AG20443 (cell line): ENCODE measurements around the gene PLA2G2C.

ENCODE experiments used
- DNase-seq: peaks from one replicate; pipeline ENCODE4 v3.0.0; 2012; ENCODE audit warnings: low spot score, mixed read lengths

Gene PLA2G2C

DNA sequence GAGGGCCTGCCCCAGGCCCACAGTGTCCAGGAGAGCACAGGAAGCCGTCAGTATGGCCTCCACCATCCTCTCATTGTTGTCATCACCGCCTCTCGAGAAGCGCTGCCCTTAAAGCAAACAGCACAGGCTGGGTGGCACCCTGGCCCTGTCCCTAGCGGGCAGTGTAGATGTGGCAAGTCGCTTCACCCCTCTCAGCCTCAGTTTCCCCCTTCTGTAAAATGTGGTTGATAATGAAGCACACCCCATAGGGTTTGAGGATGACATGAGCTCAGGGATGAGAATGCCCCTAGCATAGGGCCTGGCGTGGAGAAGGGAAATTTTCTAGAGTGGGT is 33.8 kb downstream of the PLA2G2C start:
- no peak for DNase-seq

DNA sequence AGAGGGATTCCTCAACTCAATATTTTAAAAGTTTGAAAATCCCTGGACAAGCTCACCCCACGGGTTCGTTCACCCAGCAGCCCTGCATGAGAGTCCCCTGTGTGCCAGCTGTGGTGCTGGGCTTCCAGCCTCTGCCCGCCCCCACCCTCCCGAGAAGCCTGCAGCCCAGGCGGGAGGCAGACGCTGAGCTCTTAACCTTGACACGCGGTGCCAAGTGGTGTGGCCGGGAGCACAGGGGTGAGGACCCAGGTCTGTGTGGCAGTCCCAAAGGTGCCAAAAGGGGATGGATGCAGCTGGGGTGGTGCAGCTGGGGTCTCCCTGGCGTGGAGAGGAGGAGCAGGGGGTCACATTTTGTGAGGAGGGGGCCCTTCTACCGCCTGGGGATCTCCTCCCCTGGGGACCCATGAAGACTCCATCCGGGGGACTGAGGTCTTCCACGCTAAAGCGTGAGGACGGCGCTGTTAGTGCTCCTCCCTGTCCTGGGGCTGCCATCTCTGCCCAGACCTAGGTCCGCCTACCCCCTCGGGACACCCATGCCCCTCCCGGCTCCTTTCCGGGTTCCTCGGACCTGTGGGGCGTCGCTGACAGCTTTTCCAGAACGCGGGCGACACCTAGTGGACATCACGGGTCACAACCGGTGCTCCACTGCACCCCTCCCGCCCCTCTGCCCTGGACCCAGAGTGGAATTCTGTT is 34.3 kb downstream of the PLA2G2C start:
- peak; percentile 94 for DNase-seq

DNA sequence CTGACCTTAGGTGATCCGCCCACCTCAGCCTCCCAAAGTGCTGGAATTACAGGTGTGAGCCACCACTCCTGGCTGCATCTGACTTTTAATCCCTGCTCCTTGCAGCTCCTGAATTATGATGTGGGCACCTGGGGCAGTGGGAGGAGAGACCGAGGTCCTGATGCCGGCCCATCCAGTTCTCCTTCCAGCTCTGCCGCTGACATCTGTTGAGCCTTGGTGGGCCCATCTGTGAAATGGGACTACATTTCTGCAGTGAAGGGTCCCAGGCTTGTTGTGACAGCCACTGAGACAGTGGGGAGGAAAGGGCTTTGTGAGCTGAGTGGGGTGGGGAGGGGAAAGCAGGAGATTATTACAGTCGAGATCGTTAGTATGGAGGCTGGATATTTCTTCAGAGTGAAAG is 35.3 kb downstream of the PLA2G2C start:
- DNase-seq: no peak

DNA sequence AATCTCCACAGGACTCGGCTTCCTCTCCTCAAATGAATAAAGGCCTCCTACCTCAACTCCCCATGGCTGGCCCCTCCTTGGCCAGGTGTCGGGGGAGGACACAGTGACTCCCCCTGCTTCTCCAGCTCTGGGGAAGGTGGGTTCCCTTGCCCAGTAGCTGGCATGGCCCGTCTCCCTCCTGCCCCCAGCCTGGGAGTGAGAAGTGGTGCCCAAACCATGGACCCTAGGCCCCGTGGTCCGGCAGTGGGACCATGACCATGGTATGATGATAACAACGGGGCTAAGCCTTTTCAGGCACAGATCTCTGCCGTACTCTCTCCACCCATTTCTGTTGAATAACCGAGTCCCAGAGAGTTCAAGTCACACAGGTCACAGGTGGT is 36.0 kb downstream of the PLA2G2C start:
- DNase-seq: no peak

DNA sequence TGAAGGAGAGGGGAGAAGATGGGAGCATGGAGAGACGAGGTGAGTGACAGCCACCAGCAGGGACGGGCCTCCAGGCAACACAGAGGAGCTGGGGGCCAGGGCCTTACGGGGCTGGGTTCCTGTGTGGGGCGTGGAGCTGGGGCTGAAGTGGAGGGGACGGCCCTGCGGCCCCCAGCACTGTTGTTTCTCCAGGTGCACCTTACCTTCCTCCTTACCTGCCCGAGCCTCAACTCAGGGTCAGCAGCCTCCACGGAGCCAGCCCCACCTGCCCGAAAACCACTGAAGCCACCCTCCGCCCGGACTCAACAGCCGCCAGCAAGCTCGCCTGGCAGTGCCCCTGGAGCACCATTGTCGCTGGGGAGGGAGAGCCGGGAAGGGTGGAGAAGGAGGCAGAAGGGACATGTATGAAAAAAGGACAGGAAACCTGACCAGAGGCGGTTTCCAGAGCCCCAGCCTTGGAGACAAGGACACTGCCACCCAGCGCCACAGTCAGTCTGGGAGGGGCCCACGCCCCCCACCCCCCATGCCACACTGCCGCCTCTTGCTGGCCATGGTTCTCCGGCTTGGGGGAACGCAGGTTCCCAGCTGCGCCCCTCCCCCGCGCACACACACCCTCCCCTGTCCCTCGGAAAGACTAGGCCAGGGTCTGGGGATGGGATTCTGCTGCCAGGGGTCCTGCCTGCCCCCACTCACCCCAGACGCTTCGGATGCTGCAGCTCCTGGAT is 36.6 kb downstream of the PLA2G2C start:
- DNase-seq: no peak

DNA sequence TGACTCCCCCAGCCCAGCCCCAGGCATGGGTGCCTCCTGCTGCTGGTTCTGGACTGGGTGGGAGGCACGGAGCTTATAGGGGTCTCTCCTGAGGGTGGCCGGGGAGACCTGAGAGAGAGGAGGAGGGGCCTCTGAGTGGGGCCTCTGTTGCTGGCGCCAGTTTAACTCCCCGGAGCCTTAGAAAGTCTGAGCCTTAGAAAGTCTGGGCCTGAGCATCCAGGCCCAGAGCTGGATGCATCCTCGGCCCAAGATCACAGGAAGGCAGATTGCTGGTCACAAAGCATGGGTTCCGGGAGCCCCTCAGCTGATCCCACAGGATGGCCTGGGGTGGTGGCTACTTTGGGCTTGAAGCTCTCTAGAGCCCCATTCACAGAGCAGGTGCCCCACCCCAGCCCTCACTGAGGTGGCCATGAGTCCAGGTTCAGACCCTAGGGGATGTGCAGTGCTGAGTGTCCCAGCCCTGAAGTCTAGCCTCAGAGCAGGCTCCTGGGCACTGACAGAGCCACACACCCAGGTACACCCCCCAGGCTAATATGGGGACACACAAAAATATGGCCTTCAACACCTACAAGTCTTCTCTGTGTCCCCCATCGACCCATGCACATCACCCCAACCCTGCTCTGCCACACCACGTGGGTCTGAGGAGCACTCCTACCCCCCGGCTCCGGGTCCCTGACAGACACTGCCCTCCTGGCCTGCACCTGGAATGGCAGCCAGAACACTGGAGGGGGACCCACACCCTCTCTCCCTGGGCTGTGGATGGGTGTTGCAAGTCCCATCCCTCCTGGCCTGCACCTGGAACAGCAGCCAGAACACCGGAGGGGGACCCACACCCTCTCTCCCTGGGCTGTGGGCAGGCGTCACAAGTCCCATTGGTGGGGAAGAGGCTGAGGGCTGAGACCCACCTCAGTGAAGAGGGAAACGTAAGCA is 37.5 kb downstream of the PLA2G2C start:
- no peak for DNase-seq

DNA sequence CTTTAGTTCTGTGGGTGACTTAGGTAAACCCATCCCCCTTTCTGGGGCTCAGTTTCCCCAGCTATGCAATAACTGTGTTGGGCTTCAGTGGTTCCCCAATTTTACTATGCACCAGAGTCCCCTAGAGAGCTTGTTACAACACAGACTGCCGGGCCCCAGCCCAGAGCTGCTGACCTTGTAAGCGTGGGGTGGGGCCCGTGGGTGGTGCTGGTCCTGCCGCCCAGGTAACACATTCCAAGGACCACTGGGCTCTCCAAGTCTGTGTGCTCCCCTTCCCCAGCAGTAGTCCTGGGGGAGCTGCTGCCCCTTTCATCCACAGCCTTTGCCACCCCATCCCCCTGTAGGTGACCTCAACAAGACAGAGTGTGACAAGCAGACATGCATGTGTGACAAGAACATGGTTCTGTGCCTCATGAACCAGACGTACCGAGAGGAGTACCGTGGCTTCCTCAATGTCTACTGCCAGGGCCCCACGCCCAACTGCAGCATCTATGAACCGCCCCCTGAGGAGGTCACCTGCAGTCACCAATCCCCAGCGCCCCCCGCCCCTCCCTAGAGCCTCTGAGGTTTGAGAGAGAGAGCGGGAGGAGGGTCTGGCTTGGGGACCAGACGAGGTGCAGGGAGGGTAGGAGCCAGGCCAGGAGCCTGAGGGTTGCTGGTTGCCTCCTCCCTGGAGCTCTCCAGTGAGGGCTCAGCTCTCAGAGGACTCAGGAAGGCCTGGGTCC is 38.3 kb downstream of the PLA2G2C start:
- no peak for DNase-seq

DNA sequence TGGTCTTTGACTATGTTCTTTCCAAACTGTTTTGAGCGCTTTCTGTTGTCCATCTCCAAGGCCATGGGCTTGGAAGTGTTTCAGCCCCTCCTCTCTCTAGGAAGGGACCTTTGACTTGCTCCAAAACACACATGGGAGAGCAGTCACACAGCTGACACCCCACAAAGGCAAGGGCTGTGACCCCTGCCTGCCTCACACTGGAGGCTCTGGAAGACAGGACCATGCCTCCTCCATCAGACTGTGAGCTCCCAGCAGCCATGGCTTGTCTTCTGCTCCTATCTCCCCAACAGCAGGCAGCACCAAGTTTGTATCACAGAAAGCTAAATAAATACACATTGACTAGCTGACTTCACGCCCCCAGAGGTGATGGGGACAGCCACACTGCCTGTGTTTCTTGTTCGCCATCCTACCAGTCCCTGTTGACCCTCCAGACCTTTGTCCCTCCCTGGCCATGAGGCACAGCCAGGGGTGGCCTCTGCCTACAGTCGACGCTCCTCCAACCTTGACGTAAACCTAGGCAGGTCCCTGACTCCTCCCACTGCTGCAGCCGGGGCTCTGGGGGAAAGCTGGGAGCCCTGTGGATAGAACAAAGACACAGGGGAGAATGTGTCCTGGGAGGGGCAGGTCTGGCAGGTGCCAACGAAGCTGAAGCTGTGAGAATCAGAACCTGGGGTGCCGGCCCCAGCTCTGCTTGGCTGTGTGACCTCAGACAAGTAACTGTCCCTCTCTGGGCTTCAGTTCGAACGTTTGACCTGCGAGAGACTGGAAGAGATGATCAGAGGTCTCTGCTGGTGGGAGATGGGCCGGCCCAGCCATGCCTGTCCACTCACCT is 42.4 kb downstream of the PLA2G2C start:
- DNase-seq: no peak

DNA sequence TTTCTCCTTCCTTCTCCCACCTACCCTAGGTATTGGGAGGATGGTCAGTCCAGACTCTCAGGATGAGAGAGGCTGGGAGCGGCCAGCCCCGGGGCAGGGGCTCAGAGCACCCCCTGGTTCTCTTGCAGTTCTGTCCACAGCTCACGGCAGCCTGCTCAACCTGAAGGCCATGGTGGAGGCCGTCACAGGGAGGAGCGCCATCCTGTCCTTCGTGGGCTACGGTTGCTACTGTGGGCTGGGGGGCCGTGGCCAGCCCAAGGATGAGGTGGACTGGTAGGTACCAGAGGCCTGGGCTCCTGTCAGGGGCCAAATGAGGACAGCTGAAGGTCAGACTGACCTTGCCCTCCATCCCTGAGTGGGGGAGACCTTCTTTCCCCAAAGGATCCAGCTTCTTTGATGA is 43.0 kb downstream of the PLA2G2C start:
- DNase-seq: no peak

DNA sequence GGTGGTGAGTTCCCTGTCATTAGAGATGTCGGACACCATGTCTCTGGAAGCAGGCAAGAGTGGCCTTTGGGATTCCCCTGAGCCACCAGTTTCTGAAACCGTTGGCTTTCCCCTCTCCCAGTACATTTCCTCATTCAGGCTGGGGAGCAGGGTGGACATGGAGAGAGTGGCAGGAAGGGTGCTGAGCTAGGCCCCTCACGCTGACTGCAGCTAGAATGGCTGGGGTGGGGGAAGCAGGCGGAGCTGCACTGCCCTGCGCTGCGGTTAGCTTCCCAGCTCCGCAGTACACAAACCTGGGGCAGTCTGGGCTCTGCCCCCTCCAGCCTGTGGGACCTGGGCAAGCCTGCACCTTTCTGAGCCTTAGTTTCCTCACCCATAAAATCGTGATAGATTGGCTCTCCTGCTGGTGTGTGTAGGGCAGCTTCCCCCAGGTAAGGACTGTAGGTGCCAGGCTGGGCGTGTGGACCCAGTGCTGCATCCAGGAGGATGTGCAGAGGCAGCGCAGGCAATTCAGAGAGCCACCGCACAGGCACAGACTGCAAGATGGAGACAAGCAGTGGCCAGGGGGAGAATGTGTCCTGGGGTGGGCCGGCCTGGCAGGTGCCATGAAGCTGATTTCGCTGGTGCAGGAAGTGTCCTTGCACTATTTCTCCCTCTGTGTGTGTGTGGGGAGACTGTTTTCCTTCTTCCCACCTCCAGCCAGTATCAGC is 44.2 kb downstream of the PLA2G2C start:
- DNase-seq: no peak

DNA sequence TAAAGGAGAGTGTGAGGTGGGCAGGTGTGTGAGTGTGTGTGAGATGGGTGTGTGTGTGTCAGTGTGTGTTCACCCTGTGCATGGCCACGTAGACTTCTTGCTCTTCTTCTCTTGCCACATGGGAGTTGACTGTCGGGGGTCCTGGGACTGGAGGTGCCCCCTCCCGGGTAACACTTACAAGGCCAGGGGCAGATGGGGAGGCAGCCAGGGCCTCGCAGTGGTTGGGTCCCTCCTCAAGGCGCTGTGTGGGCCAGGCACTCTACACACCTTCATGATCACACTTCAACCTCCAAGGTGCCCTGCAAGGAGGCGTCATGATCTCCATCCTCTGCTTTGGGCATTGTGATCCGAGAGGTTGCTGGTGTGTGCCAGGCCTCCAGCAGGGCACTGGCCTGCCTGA is 44.9 kb downstream of the PLA2G2C start:
- DNase-seq: no peak

DNA sequence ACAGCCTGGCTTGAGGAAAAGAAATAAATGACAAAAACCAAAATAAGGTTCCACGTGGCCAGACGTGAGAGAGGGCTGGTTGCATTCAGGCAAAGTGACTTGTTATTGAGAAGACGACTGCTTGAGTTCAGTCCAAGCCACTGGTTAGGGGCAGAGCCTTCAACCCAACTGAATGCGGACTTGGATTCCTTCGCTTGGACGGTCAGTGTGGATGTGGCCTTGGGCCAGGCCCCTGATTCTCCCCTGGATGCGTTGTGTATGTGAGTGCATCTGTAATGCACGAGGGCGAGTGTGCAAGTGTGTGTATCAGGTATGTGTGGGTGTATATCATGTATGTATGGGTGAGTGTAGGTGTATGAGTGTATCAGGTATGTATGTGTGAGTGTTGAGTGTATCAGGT is 45.3 kb downstream of the PLA2G2C start:
- no peak for DNase-seq

DNA sequence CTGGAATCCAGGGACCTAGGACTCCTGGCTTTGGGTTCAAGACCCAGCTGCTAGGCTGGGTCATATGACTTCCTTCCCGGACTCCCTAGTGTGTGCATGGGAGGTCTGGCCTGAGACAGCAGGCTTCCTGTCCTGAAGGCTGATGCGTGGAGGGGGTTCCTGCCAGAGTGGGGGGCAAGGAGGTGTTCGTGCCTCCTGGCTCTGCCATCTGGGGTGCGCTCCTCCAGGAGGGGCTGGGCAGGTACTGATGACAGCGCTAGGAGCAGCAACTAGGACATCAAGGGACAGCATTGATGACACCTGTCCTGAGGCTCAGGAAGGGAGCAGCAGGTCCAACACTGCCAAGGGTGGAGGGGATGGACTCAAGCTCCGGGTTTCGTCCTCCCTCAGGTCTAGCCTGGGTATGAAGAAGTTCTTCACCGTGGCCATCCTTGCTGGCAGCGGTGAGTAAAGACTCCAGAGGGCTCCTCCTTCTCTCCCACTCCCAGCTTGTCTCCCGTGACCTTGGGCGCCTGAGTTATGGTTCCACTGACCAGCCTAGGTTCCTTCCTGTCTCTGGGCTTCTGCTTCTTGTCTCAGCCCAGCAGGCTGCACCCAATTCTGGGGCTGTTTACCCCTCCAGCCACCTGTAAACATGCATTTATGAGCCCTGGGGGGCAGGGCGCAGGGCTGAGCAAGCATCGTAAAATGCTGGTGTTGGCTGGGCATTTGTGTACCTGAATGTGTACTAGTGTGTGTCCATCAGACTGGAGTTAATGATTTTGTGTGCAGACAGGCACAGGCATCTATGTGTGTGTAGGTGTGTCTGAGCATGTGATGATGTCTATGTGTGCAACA is 46.3 kb downstream of the PLA2G2C start:
- peak; percentile 2 for DNase-seq

DNA sequence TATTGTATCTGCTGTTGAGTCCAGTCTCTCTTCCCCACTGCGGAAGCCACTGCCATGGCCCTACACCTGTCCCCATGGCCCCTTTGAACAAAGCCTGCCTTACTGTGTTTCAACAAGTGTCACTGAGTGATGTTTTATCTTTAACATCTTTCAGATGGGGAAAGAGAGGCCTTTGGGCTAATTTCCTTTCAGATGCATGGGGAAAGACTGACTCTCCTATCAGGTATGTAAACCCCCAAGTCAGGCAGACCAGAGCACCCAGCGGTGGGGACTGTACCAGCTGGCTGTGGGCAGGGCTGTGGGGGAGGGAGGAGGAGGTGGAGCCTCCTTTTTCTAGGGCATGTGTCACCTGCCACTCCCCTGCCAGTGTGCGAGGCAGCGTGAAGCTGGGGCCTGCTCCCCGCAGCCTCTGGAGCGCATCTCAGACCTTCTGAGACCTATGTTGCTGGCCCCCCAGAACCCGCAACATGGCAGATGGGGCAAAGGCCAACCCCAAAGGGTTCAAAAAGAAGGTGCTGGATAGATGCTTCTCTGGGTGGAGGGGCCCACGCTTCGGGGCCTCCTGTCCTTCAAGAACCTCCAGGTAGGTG is 47.3 kb downstream of the PLA2G2C start, which contains the start of gene PLA2G2F:
TSS of gene PLA2G2F (plus strand) at position 363 of the 590 bp plus-strand sequence. CDS start at position 468, 105 bp downstream.
- DNase-seq: peak; percentile 7

DNA sequence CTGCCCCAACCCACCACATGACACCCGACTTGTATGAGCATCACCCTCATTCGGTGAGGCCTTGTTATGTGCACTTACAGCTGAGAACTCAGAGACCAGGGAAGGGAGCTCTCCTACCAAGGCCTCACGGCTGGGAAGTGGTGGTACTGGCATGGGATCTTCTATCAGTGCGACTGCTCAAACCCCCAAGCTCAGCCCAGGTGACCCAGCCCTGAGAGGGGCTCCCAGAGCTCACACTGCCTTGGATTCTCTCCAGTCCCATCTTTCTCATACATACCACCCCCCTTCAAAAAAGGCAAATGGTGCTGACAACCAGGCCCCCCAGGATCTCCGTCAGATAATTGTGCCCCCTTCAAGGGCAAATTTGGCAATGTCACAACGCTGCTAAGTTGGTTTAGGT is 48.0 kb downstream of the PLA2G2C start:
- peak; percentile 8 for DNase-seq

DNA sequence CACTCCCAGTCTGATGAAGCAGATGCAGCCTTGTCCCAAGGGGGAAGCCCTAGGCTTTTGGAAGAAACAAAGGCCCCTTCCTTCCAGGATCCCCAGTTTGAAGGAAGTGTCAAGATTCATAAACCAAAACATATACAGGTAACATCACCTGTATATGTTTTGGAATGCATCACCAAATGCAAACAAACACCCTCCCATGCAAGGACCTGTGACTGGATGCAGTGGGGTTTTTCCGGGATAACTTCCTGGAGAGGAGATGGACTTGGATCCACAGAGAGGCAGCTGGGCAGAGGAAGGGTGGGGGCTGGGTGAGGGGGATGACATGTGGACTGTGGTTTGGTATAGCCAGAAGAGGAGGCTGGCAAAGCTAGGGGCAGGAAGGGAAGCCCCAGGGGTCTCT is 48.7 kb downstream of the PLA2G2C start:
- DNase-seq: peak; percentile 4

DNA sequence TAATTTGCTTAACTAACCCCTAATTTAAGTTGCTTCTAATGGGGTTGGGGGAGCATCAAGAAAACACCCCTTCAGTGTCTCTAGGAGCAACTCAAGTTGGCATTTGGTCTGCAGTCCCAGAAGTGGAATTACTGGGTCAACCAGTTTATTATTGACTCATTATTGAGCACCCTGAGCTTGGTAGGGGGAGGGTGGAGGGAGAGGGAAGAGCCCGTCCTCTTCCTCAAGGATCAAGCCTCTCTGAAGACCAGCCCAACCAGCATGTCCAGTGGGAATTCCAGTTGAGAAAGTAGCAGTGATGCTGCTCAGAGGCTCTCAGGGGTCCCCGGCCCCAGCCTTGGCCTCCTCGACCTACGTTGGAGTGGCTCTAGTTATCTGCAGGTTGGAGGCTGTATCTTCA is 49.3 kb downstream of the PLA2G2C start:
- peak; percentile 2 for DNase-seq

DNA sequence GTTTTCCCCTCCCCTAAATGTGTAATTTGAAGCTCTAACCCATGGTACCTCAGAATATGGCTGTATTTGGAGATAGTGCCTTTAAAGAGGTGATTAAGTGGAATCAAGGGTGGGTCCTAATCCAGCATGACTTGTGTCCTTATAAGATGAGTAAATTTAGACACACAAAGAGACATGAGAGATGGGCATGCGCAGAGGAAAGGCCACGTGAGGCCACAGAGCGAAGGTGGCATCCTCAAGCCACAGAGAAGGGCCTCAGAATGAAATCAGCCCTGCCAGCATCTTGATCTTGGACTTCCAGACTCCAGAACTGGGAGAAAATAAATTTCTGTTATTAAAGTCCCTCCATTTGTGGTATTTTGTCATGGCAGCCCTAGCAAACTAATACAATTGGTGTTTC is 50.1 kb downstream of the PLA2G2C start:
- no peak for DNase-seq

DNA sequence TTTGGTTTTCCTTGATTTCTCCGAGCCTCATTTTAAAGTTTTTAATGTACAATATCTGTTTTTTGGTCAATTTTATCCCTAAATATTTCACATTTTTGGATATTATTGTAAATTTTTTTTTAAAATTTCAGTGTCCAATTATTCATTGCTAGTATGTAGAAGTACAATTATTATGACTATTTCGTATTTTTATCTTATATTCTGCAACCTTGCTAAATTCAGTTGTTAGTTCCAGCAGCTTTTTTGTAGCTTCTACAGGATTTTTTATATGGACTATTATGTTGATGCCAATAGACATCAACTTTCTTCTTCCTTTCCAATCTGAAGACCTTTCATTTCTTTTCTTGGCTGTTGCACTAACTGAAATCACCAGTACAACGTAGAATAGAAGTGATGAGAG is 51.3 kb downstream of the PLA2G2C start:
- no peak for DNase-seq
